HG03196 (cell line): ENCODE results near the gene SLC26A4.
"Not testable (repeated sequence)": the region's sequence is repeated elsewhere in the genome, so short reads cannot be mapped to it uniquely, and the experiment has no call there.

Source experiments
- ATAC-seq: cut with Tn5 transposase; IDR thresholded peaks from one replicate; pipeline ENCODE4 v1.9.1; 2021; ENCODE audit not compliant: unreplicated experiment

The SLC26A4 gene

GRCh38 chr7:107660381-107661080, at the start of gene SLC26A4:
TSS of gene SLC26A4 (plus strand) at chr7:107660828. CDS start at chr7:107661642, 814 bp downstream.
- no peak for ATAC-seq

- ATAC-seq = no peak
These were observed 47.2 kb upstream of the SLC26A4 start for GRCh38 chr7:107613439-107613838.

DNA sequence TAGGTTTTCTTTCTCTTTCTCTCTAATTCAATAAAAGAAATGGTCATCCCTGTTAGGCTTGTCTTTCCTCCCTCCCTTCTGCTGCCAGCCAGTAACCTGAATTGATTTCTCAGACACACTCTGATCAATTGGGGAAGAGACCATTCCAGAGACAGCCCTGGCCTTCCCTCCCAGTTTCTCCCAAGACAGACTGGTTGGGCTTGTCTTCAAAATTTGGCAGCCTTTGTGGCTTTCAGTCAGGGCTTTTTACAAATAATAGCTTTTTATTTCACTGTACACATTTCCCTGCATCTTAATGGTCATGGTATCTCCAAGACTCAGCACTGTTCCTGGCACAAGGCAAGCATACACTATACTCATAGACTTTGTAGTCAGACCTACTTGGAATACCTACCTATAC, 46.7 kb upstream of the SLC26A4 start:
- ATAC-seq = no peak

DNA sequence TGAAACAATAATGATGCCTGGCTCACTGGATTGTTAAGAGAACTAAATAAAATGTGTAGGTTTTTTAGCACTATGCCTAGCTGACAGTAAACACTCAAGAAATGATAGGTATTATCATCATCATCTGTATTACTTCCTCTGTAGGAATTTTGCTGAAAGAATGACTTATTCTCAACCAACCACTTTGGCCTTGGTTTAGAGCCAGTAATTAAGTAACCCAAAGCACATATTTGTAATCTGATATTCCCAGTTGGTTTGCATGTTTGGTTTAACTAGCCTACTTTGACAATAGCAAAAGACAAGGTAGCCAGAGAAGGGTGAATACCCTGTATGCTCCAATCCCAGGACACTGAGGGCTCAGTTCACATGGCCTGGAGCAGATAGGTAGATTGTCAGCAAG, 46.2 kb upstream of the SLC26A4 start:
- no peak for ATAC-seq

GRCh38 chr7:107615910-107616680, 44.5 kb upstream of the SLC26A4 start:
- no peak for ATAC-seq

GRCh38 chr7:107622429-107622828, 38.2 kb upstream of the SLC26A4 start:
- ATAC-seq = no peak

DNA sequence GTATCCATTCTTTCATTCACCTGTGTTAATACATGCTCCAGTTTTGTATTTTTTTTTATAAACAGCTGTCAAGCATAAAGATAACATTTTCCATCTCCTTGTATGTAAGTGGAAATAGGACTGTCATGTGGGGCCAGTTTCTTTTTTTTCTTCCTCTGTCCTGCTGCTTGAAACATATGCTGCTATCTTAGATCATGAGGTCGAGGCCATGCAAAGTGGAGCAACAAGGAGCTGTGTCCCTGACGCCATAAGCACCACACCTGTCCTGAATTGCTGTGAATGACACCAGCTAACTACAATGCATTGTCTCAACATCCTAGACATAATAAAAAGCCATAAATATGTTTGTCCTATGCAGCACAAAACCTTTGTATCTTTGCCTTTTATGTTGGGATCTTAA, 37.7 kb upstream of the SLC26A4 start:
- no peak for ATAC-seq

DNA sequence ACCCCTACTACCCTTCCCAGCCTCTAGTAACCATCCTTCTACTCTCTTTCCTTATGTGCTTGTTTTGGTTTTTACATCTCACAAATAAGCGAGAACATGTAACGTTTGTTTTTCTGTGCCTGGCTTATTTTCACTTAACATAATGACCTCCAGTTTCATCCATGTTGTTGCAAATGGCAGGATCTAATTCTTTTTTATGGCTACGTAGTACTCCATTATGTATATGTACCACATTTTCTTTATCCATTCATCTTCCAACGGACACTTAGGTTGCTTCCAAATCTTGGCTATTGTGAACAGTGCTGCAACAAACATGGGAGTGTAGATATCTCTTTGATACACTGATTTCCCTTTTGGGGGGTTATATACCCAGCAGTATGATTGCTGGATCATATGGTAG, 33.6 kb upstream of the SLC26A4 start:
- ATAC-seq = no peak

DNA sequence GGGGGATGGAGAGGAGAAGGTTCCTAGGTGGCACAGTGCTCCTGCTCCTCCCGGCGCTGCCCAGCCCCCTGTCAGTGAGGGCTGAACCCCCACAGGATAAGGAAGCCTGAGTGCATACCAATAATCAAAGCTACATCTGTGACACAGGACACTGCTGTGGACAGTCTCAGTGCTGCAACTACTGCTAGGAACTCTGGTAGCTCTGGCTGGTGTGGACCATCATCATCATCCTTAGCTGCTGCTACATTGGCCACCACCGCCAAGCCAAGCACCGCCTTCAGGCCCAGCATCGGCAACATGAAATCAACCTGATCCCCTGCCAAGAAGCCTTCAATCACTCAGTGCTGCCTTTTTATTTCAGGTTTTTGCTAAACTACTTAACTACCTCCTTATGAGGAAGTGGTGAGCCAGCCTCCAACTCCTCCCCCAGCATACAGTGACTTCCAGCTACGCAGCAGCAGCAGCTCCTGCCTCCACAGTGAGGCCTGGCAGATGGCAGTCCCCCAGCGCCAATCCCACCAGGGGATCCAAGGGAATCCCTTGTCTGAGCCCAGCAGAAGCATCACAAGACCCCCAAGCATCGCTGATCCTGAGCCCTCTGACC, 32.1 kb upstream of the SLC26A4 start:
- no peak for ATAC-seq

GRCh38 chr7:107630342-107630741, 30.3 kb upstream of the SLC26A4 start:
- no peak for ATAC-seq

DNA sequence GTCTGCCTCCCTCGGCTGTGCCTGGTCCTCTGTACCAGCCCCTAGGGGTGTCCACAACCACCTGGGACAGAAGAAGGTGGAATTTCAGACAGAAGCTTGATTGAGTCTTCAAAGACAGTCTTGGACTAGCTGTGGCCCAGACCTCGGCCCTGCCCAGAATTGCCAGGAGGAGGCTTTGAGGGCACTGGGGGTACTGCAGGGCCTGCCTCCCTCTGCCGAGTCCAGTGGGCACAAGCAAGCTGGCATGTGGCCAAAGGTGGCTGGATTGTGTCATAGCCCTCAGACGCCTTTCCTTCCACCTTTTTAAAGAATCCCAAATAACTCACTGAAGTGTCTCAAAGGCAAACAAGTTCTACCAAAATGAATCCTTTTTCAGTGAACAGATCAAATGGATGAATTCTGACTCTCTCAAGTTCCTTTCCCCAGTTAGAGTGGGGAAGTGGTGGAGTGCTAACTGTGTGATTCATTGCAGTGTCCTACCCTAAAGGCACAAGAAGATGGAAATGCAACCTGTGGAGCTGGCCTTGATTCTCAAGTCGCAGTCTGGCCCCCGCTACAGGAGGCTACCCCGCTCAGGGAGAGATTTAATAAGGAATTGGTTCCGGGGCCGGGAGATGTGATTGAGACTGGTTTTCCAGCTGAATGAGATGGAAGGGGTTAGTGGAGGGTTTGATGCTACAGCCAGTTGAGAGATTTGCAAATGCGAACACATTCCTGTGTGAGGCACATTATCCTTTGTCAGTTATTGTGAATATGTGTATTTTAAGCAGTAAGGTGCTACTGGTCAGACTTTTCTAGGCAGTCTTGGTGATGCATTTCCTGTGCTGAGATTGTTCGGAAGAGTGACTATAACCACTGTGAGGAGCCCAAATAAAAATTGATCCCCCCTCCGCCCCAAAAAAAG, 28.8 kb upstream of the SLC26A4 start:
- no peak for ATAC-seq

DNA sequence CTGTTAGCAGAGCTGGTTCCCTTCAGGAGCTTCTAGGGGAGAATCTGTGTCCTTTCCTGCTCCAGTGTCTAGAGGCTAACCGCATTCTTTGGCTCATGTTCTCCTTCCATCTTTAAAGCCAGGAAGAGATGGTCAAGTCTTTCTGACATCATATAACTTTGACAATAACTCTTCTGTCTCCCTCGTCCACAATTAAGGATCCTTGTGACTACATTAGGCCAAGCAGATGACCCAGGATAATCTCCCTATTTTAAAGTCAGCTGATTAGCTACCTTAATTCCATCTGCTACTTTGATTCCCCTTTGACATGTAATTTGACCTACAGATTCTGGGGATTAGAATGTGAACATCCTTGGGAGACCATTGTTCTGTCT, 28.1 kb upstream of the SLC26A4 start:
- ATAC-seq = no peak

- peak; percentile 97 for ATAC-seq
These were observed 22.0 kb upstream of the SLC26A4 start for GRCh38 chr7:107638594-107638993.

- not testable (repeated sequence) for ATAC-seq
These were observed 21.6 kb upstream of the SLC26A4 start for GRCh38 chr7:107639070-107639469.

GRCh38 chr7:107641676-107642075, 19.0 kb upstream of the SLC26A4 start:
- ATAC-seq = no peak

GRCh38 chr7:107642501-107642900, 18.1 kb upstream of the SLC26A4 start:
- ATAC-seq = no peak

DNA sequence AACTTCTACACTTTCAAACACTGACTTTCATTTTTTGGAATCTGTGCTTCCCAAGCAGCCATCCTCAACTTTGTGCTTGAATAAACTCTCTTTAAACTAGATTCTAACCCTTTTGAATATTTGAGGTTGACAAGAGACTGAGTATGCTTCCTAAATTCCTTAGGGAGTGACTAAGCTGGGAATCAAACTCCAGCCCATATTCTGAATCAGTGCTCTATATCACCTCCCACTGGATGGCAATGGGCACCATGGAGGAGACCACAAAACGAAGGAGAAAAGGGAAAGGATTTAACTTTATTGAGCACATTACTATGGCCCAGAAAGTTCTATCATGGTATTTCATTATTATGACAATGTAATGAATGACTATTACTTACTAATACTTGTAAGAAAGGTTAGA, 17.2 kb upstream of the SLC26A4 start:
- no peak for ATAC-seq

DNA sequence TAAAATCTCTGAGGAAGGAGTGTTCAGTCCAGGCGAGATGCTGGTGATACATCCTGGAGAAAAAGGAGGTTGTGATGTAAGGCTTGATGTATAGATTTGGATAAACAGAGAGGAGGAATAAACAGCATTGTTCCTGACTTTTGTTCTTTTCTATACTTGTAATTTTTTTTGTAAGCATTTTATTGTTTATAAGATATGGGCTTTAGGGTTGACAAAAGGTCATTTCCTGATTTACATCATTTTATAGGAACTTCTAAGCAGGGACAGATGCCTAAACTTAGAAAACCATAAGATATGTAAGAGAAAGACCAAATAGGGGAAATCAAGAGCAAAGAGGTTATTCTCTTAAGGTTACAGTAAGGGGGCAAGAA, 16.7 kb upstream of the SLC26A4 start:
- ATAC-seq = no peak

GRCh38 chr7:107644309-107644974, 16.2 kb upstream of the SLC26A4 start:
- no peak for ATAC-seq

GRCh38 chr7:107652642-107653041, 8.0 kb upstream of the SLC26A4 start:
- ATAC-seq = no peak

DNA sequence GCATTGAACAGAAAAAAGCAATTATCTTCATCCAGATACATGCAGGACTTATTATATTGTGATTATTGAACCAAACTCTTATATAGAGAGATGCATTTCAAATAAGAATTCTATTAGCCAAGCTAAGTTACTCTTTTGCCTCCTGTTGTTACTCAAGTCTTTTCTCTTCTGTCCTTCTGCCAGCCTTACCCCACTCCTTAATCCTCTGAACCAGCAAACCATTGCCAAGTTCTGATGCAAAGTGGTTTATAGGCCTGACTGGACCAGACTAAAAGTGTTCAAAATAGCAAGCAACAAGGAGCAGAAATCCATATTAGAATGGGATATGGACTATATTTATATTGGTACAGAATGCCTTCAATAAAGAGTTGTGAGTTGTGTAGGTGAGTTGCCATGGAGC, 2.2 kb upstream of the SLC26A4 start:
- ATAC-seq = no peak
